SJSA1 (cell line): ENCODE measurements around the gene GPSM1. TPM values are rescaled to one million over a fixed set of nuclear protein-coding genes. Genes with fewer than 3 reads are reported as not detected.
A peak's percentile ranks its signal among the peaks of the same experiment; 100 is the strongest.

Source experiments
- DNase-seq, 2 experiments: peaks; one replicate each; pipeline ENCODE4 v3.0.0-alpha.2; 2015 to 2020; ENCODE audit warnings: low spot score in 2 of 2, low read depth in 1 of 2
- H3K27ac ChIP-seq: fragments of 250-450 bp; sonication (Bioruptor Pico); 2 replicates; pipeline ENCODE4 v1.5.1; 2020; ENCODE audit warnings: mild to moderate bottlenecking, moderate library complexity
- H3K27me3 ChIP-seq: fragments of 250-450 bp; sonication (Bioruptor Pico); replicated peaks from 2 replicates; pipeline ENCODE4 v1.5.1; 2020; ENCODE audit warnings: mild to moderate bottlenecking, moderate library complexity
- H3K36me3 ChIP-seq: fragments of 250-450 bp; sonication (Bioruptor Pico); 2 replicates; pipeline ENCODE4 v1.5.1; 2020; ENCODE audit warnings: mild to moderate bottlenecking
- H3K4me1 ChIP-seq: fragments of 250-450 bp; sonication (Bioruptor Pico); replicated peaks from 2 replicates; pipeline ENCODE4 v1.6.1; 2021; ENCODE audit warnings: mild to moderate bottlenecking
- H3K4me3 ChIP-seq: fragments of 250-450 bp; sonication (Bioruptor Pico); 2 replicates; pipeline ENCODE4 v1.5.1; 2020; ENCODE audit warnings: mild to moderate bottlenecking
- H3K9me3 ChIP-seq: fragments of 250-450 bp; sonication (Bioruptor Pico); replicated peaks from 2 replicates; pipeline ENCODE4 v1.5.1; 2020; ENCODE audit warnings: mild to moderate bottlenecking
- total RNA-seq: library from RNA; depleted of rRNA; stranded (reverse); fragments of >200 nt; shearing (Covaris generic); gene quantifications from 2 replicates; pipeline ENCODE4 v1.2.3, GENCODE V29; 2014

GPSM1 gene
- total RNA-seq, 1 experiment from 2014 or later: 90.4 TPM

DNA sequence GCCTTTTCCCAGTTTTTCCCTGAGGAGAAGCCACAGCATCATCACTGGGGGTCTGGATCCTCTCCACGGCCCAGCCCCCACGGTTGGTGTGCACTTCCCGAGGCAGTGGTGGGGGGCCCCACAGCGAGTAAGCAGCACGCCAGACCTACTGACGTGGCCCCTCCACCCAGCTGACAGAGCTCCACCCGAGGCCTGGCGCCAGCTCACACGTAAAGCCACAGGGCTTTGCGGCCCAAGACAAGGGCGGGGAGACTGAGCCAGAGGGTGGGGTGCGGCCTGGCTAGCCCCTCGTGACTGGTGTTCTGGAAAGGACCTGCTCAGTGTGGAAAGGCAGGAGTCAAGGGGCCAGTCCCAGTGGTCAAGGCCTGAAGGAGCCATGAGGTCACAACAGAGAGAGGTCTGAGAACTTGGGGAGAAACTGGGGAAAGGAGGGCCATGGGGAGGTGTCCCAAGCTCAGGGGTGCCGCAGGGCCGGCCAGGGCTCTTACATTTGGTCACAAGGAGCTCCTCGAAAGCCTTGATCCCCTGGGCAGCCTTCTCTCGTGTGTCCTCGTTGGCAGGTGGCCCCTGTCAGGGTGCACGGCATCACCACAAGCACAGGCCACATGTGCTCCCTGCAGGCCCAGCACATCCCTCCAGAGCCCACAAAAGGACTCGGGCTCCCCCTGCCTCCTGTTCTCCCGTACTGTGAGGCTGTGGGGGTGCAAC is 67.1 kb downstream of the GPSM1 start:
- Histone ChIP-seq H3K4me3 (no peak overlapping the region), H3K9me3 (no peaks in the 10 kb centered on the region), H3K27me3 (no peaks in the 10 kb centered on the region), H3K27ac (no peak overlapping the region), H3K36me3 (peaks cover 77% of the 10 kb centered on the region), H3K4me1 (peaks cover 9% of the 10 kb centered on the region)
- no peak for DNase-seq

DNA sequence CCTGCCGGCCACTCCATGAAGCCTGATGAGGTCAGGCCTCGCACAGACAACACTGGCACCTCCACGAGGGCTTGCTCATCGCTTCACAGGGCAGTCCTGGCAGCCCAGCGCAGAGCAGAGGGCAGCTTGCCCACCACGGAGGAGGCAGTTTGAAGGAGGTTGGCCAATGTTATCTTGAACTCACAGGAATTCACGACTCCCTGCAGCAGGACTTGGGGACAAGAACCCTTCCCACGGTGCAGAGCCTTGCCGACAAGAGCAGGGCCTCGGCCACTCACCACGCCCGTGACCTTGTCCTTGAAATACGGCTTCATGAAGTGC is 67.6 kb downstream of the GPSM1 start:
- no peaks in the 10 kb centered on the region for H3K9me3 ChIP-seq
- peaks cover 14% of the 10 kb centered on the region for H3K4me1 ChIP-seq
- no peaks in the 10 kb centered on the region for H3K27me3 ChIP-seq
- no peak overlapping the region for H3K27ac ChIP-seq
- no peak for DNase-seq
- H3K36me3 ChIP-seq: peaks cover 77% of the 10 kb centered on the region
- no peak overlapping the region for H3K4me3 ChIP-seq

DNA sequence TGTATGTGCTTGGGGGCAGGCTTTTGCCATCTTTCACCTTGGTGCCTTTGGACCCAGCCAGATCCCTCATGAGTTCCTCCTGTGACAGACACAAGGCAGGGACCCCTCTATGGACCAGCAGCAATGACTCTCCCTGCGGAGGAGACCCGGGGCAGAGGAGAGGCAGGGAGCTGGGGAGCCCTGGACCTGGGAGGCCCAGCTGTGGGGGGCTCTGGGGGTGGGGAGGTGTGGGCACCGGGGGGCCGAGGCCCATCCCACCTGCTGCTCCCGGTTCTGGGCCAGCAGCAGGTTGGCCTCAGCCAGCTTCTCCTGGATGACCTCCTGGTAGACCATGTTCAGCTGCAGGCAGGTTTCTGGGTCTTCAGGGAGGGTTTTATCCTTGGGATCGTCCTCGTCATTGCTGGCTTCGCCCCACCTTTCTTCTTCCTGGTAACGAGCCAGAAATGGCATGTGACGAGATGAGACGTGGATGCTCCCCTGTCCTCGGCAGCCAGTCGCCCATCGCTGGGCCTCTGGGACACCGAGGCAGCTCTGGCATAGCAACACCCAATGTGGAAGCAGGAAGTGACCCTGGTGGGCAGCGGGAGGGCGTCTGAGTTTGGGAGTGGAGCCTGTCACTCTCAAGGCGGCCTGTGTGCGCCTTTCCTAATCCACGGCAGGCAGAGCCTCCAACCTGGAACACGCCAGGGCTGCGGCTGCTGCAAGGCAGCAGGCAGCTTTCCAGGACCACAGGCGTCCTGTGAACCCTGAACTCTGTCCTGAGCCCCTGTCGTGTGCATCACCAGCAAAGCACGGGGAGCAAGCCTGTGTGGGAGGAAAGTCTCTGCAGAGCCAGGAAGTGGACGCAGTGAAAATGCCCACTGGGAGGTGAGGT is 68.2 kb downstream of the GPSM1 start:
- Histone ChIP-seq H3K36me3 (peaks cover 77% of the 10 kb centered on the region), H3K27me3 (no peaks in the 10 kb centered on the region), H3K27ac (no peak overlapping the region), H3K9me3 (no peaks in the 10 kb centered on the region), H3K4me1 (peaks cover 19% of the 10 kb centered on the region), H3K4me3 (no peak overlapping the region)
- DNase-seq: no peak

DNA sequence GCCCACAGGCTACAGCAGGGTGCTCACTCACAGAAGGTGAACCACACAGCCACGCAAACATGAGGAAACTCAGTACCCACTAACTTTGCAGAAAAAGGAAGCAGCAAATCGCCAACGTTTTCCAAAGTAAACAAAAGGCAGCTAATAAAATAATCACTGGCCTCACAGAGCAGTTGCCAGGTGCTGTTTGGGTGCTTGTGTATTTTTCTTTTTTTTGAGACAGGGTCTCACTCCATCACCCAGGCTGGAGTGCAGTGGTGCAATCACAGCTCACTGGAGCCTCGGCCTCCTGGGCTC is 68.8 kb downstream of the GPSM1 start:
- H3K27ac ChIP-seq: no peak overlapping the region
- DNase-seq: no peak
- H3K27me3 ChIP-seq: no peaks in the 10 kb centered on the region
- H3K36me3 ChIP-seq: peaks cover 74% of the 10 kb centered on the region
- no peak overlapping the region for H3K4me3 ChIP-seq
- H3K9me3 ChIP-seq: no peaks in the 10 kb centered on the region
- peaks cover 21% of the 10 kb centered on the region for H3K4me1 ChIP-seq

DNA sequence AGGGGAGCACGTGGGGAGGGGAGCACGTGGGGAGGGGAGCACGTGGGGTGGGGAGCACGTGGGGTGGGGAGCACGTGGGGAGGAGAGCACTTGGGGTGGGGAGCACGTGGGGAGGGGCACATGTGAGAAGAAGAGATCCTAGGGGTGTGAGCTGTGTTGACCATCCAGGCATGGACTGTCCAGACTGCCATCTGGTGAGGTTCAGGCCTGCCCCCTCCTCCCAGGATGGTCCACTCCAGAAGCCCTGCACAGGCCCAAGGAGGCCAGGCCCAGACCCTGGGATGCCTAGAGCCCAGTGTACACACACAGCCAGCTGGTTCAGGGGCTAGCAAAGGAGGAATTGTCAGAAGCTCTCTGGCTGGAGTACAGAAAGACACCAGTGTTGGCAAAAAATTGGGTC is 70.3 kb downstream of the GPSM1 start:
- Histone ChIP-seq H3K4me1 (peaks cover 21% of the 10 kb centered on the region), H3K27me3 (no peaks in the 10 kb centered on the region), H3K9me3 (no peaks in the 10 kb centered on the region), H3K4me3 (no peak overlapping the region), H3K36me3 (peaks cover 64% of the 10 kb centered on the region), H3K27ac (no peak overlapping the region)
- DNase-seq: no peak

DNA sequence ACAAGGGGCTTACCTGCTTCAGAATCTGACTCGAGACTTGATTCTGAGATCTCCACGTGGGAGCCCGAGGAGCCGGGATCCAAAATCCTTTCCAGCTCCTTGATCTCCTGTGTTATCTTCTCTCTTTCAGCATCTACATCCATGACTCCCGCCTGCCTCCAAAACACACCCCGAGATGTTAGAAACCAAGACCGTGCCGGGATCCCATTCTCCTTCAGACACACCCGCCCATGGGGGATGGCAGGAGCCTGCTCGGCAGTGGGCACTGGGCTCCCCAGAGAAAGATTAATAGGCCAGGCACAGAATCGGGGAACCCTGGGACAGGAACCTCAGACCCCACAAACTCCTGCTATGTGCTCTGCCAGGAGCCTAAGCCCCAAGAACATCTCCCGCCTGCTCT is 70.9 kb downstream of the GPSM1 start:
- Histone ChIP-seq H3K4me3 (no peak overlapping the region), H3K9me3 (no peaks in the 10 kb centered on the region), H3K27ac (no peak overlapping the region), H3K27me3 (no peaks in the 10 kb centered on the region), H3K36me3 (peaks cover 58% of the 10 kb centered on the region), H3K4me1 (peaks cover 21% of the 10 kb centered on the region)
- DNase-seq: no peak

DNA sequence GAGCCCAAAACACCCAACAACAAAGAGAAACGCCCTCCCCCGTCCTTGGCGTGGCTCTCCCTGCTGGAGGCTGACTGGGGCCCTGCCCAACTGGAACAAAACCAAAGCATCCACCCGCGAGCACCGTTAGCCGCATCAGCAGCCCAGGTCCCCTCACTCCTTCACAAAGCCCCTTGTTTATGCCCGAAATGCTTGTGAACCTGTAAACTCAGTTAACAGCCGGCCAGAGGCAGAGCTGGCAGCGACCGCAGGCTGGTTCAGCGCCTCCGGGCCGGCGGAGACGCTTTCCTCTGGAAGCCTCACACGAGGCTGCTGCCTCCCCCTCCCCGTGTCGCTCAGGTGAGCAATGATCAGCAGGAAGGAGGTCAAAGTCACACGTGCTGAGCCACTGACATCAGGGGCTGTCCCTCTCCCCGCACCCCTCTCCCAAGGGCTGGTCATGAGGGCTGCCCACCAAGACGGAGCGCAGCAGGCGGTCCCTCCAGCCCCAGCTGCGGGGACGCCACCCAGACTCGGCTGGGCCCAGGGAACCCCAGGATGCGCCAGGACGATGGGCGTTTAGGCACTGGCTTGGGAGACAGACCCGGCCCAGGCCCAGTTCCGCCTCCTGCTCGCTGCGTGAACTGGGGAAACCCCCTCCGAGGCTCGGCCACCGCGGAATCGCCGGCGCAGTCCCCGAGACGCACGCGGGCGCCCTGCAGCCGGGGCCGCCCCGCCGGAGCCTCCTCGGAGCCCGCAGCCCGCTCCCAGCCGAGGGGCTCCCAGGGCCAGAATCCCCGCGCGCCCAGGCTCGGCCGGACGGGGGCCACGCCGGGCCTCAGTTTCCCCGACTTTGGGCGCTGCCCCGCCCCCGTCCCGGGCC is 72.1 kb downstream of the GPSM1 start:
- Histone ChIP-seq H3K9me3 (no peaks in the 10 kb centered on the region), H3K27ac (no peak overlapping the region; the same call in 1 of the 2 replicates), H3K4me1 (peaks cover 21% of the 10 kb centered on the region), H3K27me3 (no peaks in the 10 kb centered on the region), H3K36me3 (peaks cover 60% of the 10 kb centered on the region), H3K4me3 (peak overlapping the region; percentile 97)
- peak in 1 of 2 experiments; percentile 23 for DNase-seq

DNA sequence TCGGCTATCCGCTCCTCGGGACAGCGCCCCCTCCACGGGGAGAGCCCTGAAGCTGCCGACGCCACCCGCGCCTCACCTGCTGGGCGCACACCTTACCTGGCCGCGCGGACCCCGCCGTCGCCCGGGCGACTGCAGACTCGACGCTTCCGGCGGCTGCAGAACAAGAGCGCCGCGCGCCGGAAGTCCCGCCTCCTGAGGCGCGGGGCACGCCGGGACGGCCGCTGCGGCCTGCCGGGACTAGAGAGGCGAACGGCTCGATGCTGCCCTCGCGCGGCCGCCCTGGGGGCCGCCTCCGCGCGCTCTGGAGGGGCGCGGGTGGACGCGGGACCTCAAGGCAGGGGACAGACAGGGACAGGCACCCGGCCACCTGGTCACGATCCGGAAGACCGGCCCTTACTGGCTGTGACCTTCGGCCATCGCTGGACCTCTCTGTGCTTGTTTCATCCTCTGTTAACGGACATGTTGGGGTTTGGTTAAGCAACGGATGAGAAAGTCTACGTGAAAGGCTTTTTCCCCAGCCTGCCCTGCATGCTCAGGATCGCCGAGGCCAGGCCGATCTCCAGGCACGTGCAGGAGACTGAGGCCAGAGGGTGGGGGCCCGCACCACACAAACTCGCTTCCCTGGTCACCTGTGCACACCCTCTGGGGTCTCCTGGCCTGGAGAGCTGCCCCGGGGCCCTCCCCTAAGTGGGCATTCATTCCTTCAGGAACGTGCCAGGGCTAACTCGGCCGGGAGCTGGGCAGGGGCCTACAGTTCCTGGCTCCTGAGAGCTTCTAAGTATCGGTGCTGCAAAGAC is 72.9 kb downstream of the GPSM1 start, which contains the start of gene SNAPC4:
SNAPC4 (minus strand) TSS at position 133 of the 797 bp plus-strand sequence. CDS start 1,742 bp downstream, outside the sequence.
- peak; percentile 77 for DNase-seq
- Histone ChIP-seq H3K36me3 (peaks cover 60% of the 10 kb centered on the region), H3K27ac (no peak within 1 kb of the TSS; the same call in 1 of the 2 replicates), H3K4me3 (peak within 1 kb of the TSS; percentile 97), H3K4me1 (peaks cover 21% of the 10 kb centered on the region), H3K9me3 (no peaks in the 10 kb centered on the region), H3K27me3 (no peaks in the 10 kb centered on the region)

DNA sequence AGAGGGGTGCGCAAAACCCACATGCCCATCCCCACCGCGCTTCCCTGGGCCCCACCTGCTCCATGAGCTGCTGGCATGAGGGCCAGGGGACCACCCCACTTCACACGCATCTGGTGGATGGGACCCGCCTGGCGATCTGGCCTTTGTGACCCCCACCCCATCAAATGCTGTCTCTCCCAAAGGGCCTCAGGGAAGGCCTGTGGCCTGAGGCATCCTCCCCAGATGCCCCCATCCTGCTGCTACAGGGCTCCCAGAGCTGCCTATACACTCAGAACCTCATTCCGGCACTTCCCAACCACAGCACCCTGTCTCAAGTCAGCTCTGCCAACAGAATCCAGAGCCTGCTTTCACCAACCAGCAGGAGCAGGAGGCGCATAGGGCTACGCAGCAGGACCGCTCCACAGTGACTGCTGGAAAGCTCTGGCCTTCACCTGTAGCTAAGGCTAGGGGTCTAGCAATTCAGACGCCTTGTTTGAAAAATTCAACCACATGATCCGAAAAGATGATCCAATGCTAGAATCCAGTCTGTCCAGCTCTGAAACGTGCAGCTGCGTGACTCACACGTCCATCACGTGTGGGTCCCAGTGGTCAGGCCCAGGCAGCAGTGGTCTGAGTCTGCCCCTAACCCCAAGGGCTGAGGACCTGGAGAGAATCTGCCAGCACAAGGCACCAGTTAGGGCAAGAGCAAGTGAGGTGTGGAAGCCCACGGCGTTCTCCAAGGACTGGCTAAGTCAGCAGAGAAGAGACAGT is 74.0 kb downstream of the GPSM1 start:
- no peak for DNase-seq
- H3K27ac ChIP-seq: no peak overlapping the region
- no peak overlapping the region for H3K4me3 ChIP-seq
- no peaks in the 10 kb centered on the region for H3K9me3 ChIP-seq
- no peaks in the 10 kb centered on the region for H3K27me3 ChIP-seq
- H3K36me3 ChIP-seq: peaks cover 59% of the 10 kb centered on the region
- H3K4me1 ChIP-seq: peaks cover 21% of the 10 kb centered on the region

DNA sequence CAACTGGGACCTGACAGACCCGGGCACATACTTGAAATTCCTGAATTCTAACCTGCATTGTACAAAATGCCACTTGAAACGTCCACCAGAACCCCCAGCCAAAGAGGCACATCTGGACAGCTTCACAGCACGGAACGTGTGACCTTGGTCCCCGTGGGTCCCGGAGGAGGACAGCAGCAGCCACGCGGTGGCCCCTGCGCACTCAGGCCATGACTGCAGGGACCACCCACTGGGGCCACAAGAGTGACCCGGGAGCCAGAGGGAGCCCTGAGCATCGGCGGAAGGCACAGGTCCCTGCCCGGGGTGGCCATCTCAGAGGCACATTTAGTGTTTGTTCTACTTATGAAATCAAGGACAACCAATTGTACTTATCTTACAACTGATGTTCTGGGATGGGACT is 74.7 kb downstream of the GPSM1 start:
- Histone ChIP-seq H3K27me3 (no peaks in the 10 kb centered on the region), H3K4me1 (peaks cover 21% of the 10 kb centered on the region), H3K36me3 (peaks cover 57% of the 10 kb centered on the region), H3K9me3 (no peaks in the 10 kb centered on the region), H3K27ac (no peak overlapping the region), H3K4me3 (no peak overlapping the region)
- DNase-seq: no peak

DNA sequence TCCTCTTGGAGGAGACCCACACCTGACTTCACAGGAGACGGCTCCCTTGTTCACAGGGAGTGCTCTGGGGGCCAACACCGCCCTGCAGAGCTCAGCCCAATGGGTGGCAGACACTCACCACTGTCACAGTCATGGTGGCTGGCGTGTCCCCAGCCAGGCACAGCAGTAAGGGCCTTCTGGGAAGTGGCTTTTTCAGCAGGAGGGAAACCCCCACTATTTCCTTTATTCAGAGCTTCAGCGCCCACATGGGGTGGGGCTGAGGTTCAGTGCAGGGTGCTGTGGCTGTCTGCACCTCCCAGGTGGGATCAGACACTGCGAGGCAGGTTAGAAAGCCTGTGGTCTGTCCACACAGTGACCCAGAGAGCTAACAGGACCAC is 76.2 kb downstream of the GPSM1 start:
- H3K27ac ChIP-seq: no peak overlapping the region
- no peaks in the 10 kb centered on the region for H3K27me3 ChIP-seq
- no peak for DNase-seq
- no peak overlapping the region for H3K4me3 ChIP-seq
- H3K36me3 ChIP-seq: peaks cover 58% of the 10 kb centered on the region
- H3K9me3 ChIP-seq: no peaks in the 10 kb centered on the region
- peaks cover 21% of the 10 kb centered on the region for H3K4me1 ChIP-seq

DNA sequence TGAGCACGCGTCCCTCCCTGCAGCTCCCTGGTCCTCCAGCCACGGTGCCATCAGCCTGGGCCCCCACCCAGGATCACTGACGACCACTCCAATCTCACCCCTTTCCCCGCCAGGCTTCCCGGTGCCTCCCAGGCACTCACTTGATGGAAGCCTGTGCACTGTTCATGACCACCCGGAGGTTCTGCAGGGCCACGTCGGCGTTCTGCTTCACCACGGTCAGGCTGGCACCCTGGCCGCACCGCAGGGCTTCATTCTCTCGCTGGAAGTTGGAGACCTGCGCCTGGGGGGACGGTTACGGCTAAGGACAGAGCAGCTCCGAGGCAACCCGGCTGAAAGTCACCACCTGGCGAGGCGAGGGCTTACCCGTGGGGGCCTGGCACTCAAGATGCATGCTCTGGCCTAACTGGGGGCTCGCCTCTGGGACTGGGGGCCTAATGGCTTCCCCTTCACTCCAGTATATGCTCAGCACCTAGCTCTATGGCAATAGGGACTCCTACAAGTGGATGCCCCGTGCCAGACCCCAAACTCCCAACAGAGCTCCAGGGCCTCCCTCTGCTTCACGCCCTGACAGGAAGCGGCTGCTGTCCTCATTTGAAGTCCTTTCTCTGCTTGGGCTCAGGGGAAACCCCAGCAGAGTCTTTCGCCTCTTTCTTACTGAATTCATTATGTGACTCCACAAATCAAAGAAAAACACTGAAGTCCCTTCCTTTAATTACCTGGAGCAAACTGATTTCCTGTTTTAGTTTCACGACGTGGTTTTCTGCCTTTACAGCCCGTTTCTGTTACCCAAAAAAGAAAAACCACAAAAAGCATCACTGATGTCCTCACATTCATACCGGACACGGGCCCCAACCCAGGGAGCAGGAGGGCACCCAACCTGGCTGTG is 76.8 kb downstream of the GPSM1 start:
- H3K4me3 ChIP-seq: no peak overlapping the region
- no peak for DNase-seq
- no peak overlapping the region for H3K27ac ChIP-seq
- peaks cover 15% of the 10 kb centered on the region for H3K4me1 ChIP-seq
- no peaks in the 10 kb centered on the region for H3K9me3 ChIP-seq
- peaks cover 59% of the 10 kb centered on the region for H3K36me3 ChIP-seq
- H3K27me3 ChIP-seq: no peaks in the 10 kb centered on the region
